GM18907 (cell line): ENCODE data around the gene MATCAP1.

Experiments
- ATAC-seq: cut with Tn5 transposase; IDR thresholded peaks from one replicate; pipeline ENCODE4 v1.9.1; 2021; ENCODE audit warnings: mild to moderate bottlenecking, moderate library complexity; ENCODE audit not compliant: unreplicated experiment

Gene MATCAP1

GRCh38 chr16:67144943-67145342 lies 38.8 kb downstream of the MATCAP1 start:
- no peak for ATAC-seq

- no peak for ATAC-seq
Measured at GRCh38 chr16:67142342-67142741, 41.4 kb downstream of the MATCAP1 start.

- no peak for ATAC-seq
Measured at GRCh38 chr16:67141391-67141790, 42.4 kb downstream of the MATCAP1 start.

DNA sequence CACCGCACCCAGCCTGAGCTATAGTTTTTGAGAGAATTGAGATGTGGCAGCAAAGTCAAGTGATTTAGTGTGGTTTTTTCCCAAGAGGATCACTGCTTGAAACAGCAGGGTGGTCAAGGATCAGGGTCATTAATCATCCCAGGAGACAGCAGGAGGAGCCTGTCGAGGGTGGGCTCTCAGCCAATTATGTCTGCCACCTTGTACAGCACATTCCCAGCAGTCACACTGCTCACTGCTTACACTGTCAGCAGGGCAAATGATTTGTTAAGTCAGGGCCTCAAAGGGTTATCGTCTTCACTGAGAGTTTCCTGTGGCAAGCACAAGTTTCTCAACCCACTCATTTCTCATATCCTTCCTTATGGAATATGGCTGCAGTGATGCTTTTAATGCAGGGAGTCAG lies 46.2 kb downstream of the MATCAP1 start:
- no peak for ATAC-seq

DNA sequence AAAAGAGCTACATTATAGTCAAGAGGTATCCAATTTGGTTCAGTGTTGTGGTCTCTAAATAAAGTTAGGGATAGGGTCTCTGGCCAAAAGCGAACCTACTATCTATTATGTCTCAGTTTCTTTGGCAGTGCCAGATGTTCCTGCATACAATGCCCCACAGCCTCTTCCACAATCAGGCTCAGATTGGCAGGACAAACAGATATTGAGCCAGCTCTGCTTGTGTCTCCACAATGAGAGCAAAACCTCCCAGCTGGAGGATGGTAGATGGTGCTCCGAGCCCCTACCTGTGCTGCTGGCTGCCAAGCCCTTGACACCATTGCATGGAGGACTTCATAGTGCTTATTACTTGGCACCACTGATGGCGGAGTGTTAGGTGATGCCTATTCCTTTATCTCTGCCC lies 54.3 kb downstream of the MATCAP1 start:
- ATAC-seq: no peak

DNA sequence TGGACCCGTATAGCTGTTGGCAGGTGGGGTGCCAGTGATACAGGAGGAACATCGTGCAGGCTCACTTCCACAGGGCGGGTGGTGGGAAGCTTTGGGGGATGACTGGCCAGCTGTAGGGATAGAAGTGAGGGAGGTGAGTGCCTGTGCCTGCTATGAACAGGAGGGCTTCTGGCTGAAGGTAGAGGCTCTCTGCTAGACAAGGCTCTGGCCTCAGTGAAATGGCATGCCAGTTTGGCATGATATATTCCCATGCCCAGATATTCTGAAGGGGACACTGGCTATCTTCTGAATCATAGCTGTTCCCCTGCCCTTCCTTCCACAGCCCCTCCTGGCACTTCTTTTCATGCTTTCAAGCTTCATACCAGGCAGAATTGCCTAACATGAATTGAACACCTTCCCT lies 54.9 kb downstream of the MATCAP1 start:
- no peak for ATAC-seq

- ATAC-seq: no peak
Measured at GRCh38 chr16:67128417-67128816, 55.3 kb downstream of the MATCAP1 start.
